Body of pancreas (tissue), 4 donors: Measurements from ENCODE around the gene RAB44.

Experiments
- POLR2A ChIP-seq, 3 donors: fragments of 450-650 bp; IDR thresholded peaks; one replicate each; pipeline ENCODE4 v1.6.1; 2016; ENCODE audit warnings: antibody characterized with exemption in 3 of 3, mild to moderate bottlenecking in 2 of 3
- TF ChIP-seq, protein P1 (sequence below), 7 experiments: fragments of 450-650 bp in 4 of 7; fragments of 200-600 bp in 3 of 7; sonication (generic) in 3 of 7; IDR thresholded peaks; one replicate each; pipeline ENCODE4 v1.5.1; 2016 to 2019; ENCODE audit warnings: antibody characterized with exemption in 7 of 7

GRCh38 chr6:36771145-36771544, 73.5 kb downstream of the RAB44 start:
- TF ChIP-seq, protein P1, sequence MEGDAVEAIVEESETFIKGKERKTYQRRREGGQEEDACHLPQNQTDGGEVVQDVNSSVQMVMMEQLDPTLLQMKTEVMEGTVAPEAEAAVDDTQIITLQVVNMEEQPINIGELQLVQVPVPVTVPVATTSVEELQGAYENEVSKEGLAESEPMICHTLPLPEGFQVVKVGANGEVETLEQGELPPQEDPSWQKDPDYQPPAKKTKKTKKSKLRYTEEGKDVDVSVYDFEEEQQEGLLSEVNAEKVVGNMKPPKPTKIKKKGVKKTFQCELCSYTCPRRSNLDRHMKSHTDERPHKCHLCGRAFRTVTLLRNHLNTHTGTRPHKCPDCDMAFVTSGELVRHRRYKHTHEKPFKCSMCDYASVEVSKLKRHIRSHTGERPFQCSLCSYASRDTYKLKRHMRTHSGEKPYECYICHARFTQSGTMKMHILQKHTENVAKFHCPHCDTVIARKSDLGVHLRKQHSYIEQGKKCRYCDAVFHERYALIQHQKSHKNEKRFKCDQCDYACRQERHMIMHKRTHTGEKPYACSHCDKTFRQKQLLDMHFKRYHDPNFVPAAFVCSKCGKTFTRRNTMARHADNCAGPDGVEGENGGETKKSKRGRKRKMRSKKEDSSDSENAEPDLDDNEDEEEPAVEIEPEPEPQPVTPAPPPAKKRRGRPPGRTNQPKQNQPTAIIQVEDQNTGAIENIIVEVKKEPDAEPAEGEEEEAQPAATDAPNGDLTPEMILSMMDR (IDR thresholded peaks at IDR 0.05): no peak
- TF ChIP-seq POLR2A (IDR thresholded peaks at IDR 0.05): no peak
